ENCODE results near the gene CWC15.
"Not testable (repeated sequence)": the region's sequence is repeated elsewhere in the genome, so short reads cannot be mapped to it uniquely, and the experiment has no call there.

The CWC15 gene

DNA sequence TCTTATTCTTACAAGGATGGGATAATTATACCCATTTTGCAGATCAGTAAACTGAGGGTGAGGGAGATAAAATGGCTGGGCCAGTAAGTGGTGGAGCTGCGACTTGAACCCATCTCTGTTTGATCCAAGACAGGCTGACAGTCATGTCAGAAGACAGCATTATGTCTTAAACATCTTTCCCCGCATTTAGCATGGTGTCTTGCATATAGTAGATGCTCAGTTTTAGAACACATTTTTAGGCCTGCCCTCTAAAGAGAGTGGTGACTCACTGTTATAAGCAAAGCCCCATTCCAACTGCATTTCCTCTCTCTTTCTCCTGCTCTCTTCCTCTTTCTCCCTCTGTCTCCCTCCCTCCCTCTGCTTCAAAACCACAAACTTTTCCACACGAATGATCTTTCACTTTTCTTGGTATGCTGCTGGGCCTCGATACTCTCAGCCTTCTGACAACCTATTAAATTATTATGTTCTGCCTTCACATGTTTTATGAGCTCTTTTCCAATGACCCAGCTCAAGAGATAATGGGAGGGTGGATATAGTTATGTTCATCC, 25.2 kb downstream of the CWC15 start:
- DNase-seq = no peak

DNA sequence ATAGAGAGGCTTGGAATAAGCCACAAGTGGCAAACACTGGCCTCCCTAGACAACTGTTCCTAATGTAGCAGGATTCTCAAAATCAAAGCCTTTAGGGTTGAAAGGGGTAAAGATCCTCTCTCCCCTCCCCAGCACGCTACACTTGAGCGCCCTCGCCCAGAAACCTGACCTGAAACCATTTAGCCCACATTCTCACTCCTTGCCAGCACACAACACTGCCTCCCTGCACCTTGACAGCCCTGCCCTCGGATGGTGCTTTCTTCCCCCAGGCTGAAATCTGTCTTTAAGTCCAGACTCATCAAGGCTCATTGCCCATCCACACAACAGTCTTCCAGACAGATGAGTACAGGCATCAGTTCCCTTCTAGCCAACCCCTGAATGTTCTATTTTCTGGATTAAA, 26.5 kb downstream of the CWC15 start:
- no peak for DNase-seq

GRCh38 chr11:94941131-94941530, 32.2 kb downstream of the CWC15 start:
- DNase-seq = no peak

- no peak for DNase-seq
These were observed 34.0 kb downstream of the CWC15 start for GRCh38 chr11:94939346-94939745.

- no peak for DNase-seq
These were observed 35.0 kb downstream of the CWC15 start for GRCh38 chr11:94938095-94939055.

DNA sequence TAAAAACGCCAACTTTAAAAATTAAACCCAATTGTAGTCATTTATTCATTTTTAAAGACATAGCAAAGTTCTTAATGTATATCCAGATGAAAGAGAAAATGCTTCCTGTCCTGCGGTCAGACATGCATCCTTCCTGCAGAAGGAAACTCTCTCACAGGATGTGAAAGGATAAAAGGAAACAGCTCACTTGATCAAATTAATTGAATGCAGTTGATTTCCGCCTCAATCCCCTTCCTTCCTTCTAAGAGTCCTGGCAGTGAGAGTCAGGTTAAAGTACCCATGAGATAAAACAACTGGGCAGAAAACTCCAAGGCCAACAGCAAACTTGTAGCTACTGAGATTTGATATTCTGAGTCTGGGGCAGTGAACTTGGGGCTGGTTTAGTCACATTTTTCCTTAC, 38.5 kb downstream of the CWC15 start:
- no peak for DNase-seq

DNA sequence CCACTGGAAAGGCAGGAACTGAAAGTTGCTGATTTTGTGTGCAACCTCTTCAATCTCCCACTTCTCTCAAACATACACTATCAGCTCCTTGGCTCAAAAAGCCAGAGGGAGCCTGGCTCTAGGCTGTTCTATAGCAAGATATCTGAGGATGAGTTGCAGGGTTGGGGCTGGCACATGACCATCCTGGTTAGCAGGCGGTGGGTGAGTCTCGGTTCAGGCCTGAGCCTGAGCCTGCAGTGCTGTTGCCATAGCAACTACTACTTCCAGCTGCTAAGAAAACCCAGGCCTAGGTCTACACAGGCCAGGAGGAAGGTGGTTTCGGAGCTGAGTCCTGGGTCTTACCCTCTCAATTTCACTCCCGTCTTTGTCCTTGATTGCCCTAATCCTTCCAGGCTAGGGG, 39.0 kb downstream of the CWC15 start:
- no peak for DNase-seq

- DNase-seq = no peak
These were observed 39.9 kb downstream of the CWC15 start for GRCh38 chr11:94933223-94934130.

DNA sequence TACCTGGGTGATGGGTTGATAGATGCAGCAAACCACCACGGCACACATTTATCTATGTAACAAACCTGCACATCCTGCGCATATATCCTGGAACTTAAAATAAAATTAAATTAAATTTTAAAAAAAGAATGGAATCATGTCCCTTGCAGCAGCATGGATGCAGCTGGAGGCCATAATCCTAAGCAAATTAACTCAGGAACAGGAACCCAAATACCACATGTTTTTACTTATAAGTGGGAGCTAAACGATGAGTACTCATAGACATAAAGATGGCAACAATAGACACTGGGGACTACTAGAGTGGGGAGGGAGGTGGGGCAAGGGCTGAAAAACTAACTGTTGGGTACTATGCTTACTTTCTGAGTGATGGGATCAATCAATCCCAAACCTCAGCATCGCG, 40.9 kb downstream of the CWC15 start:
- no peak for DNase-seq

DNA sequence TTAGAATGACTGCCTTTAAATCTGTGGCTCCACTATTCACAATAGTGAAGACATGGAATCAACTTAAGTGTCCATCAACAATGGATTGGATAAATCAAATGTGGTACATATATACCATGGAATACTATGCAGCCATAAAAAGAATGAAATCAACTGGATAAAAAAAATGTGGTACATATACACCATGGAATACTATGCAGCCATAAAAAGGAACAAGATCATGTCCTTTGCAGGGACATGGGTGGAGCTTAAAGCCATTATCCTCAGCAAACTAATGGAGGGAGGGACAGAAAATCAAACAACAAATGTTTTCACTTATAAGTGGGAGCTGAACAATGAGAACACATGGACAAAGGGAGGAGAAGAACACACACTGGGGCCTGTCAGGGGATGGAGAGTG, 41.3 kb downstream of the CWC15 start:
- not testable (repeated sequence) for DNase-seq

DNA sequence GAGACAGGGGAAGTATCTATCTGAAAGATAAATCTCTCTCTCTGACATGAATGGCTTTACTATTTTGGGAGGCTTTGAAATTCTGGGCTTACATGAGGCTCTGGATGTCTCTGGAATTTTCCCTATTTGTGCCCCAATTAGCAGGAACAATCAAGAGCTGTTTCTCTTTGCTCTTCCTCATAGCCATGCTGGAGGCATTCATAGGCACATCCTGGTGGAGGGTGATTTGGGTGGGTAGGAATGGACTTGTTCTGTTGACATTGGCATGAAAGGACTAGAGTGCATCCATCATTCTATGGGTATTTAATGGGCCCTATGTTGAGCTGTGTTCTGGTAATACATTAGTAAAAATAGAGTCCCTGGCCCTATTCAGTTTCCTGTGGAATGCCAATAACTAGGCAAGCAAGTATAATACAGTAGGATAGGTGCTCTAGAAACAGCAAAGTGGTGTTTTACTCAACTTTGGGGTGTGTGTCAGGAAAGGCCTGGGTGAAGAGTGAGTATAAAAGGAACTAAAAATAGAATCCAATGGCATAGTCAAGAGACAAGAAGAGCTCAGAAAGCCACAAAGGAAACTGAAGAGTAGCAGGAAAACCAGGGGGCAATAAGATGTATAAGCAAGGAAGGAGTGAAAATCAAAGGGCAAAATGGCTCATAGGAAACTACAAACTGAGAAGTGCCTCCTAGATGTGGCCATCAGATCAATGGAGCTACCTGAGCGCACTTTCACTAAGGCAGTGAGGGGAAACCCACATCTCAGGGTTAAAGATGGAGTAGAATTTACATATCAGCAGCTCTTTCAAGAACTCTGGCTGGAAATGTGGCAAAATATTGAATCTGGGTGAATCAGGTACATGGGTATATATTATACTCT, 45.0 kb downstream of the CWC15 start:
- no peak for DNase-seq

GRCh38 chr11:94926698-94927237, 46.6 kb downstream of the CWC15 start:
- no peak for DNase-seq

DNA sequence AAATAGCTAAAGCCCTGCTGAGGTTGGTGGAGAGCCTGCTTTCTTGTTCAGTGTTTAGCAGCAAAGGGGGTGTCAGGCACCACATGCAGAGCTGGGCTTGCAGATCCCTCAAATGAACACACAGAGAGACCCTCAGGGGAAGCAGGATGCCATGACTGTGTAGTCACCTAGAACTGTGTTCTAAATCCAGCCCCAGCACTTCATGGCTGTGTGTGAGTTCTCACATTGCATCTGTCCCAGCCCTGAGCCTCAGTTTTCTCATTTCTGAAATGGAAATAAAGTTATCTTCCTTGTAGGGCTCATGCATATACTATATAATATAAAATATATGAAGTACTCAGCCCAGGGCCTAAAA, 47.1 kb downstream of the CWC15 start:
- no peak for DNase-seq

- DNase-seq = no peak
These were observed 47.7 kb downstream of the CWC15 start for GRCh38 chr11:94925422-94926270.

DNA sequence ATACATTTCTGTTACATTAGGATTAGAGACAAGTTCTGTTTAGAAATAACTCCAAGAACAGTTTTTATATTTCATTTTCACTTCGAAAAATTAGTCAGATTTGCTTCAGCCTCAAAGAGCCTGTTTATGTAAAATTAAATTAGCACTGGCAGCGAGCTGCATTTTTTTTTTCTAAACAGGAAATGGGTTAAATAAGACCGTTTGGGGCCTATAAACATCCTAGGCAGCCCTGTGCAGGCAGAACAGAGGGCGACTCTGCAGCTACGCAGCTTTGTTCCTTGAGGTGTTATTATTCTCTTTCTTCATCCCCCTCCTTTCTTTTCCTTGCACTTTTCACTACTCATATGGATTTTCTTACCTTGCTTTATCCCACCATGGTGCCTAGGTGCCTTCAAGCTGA, 48.7 kb downstream of the CWC15 start:
- no peak for DNase-seq

GRCh38 chr11:94924171-94924572, 49.2 kb downstream of the CWC15 start:
- no peak for DNase-seq

DNA sequence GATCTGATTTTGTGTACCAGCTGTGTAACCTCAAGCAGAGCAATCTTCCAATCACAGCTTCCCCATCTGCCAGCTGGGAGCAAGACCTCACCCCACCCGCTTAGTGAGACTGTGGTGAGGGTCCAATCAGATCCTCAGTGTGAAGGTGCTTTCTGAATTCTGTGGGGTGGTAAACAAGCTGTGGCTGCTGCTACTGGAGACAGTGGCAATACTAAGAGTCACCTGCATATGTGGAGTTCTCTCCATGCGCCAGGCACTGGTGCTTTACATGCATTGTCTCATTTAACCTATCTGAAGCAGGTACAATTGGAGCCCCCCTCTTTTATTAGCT, 50.4 kb downstream of the CWC15 start:
- no peak for DNase-seq

DNA sequence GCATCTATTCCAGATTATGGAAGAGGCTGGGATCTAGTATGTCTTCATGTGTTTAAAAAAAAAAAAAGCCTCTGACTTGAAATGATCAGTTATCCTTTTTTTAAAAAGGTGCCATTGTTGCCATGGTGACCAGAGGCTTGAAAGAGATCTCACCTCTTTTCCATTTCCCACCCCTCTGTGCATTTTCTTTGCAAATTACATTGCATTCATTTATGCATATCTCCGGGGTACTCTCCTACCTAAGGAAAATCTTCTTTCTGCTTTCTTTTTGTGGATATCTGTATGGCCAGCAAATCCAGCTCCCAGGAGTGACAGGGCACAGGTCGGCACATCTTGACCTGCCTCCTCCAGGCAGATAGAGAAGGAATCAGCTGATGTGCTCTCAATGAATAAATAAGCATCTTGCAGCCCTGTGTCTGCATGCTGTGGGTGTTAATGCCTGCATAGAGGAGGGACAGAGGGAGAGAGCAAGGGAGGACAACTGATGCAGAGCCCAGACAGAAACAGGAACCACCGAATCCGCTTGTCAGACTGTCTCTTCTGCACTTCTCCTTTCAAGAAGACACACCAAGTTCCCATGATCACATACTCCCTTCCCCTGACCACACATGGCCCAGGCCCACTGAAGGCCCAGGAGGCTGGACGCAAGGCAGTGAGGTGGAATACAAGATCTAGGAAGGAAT, 50.9 kb downstream of the CWC15 start:
- DNase-seq = no peak

GRCh38 chr11:94920311-94920710, 53.0 kb downstream of the CWC15 start:
- DNase-seq = no peak

DNA sequence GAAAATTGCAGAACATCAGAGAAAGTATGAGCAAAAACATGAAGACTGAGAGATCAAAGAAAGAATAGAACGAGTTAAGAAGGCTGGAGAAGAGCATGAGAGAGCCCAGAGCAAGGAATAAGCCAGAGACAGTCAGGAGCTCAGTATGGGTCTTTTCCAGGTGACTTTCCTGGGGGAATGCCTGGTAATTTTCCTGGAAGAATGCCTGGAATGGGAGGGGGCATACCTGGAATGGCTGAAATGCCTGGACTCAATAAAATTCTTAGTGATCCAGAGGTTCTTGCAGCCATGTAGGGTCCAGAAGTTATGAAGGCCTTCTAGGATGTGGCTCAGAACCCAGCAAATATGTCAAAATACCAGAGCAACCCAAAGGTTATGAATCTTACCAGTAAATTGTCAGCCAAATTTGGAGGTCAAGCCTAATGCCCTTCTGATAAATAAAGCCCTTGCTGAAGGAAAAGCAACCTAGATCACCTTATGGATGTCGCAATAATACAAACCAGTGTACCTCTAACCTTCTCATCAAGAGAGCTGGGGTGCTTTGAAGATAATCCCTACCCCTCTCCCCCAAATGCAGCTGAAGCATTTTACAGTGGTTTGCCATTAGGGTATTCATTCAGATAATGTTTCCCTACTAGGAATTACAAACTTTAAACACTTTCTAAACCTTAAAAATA, 59.5 kb downstream of the CWC15 start:
- DNase-seq = not testable (repeated sequence)

Data from stimulated activated CD8-positive, alpha-beta memory T cell treated with anti-CD3 and anti-CD28 coated beads, Interleukin-4, amount 100 ng/mL, for 48 hours (primary cell).